GM12874 (cell line): ENCODE results near the gene TTC23.

Source experiments
- TF ChIP-seq, protein P1 (sequence below): IDR thresholded peaks from 2 replicates; pipeline ENCODE4 v1.5.1; 2011; ENCODE audit warnings: low read depth, mild to moderate bottlenecking, control low read depth, low read length, moderate library complexity; ENCODE audit not compliant: insufficient read depth

TTC23 gene, protein sequence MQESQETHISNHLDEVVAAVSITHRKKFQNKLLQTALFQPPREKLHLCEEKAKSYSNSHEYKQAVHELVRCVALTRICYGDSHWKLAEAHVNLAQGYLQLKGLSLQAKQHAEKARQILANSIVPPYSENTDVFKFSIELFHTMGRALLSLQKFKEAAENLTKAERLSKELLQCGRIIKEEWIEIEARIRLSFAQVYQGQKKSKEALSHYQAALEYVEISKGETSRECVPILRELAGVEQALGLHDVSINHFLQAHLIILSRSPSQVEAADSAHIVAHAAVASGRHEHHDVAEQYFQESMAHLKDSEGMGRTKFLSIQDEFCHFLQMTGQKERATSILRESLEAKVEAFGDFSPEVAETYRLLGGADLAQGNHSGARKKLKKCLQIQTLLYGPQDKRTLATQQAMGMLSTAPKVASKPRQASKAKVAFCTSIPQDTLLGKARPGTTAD

DNA sequence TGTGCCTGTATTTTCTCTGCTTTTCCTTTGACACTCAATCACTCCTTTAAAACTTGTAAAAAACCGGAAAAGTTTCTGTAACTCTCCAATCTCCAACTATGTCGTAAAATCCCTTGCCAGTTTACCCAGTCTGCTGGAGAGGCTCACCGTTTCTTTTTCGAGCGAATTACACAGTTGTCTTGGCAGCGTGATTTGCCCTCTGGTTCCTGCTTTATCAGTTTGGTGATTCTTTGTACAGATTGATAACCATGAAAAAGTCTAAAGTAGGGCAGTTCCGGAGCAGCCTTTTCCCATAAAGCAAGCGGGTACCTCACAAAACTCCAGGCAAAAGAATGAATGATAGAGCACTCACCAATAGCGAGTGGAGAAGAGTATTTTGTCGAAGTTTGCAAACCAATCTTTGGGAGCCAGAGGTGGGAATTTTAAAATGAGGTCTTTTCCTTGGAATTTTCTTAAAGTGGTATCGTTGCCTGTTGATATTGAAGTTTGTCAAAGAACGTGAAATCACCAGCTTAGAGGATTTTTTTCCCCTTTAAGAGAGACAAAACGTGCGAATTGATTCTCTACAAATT lies at the start of gene TTC23:
TTC23 (minus strand) TSS at position 312 of the 572 bp plus-strand sequence. CDS start 20,869 bp downstream, outside the sequence.
- TF ChIP-seq, protein P1, sequence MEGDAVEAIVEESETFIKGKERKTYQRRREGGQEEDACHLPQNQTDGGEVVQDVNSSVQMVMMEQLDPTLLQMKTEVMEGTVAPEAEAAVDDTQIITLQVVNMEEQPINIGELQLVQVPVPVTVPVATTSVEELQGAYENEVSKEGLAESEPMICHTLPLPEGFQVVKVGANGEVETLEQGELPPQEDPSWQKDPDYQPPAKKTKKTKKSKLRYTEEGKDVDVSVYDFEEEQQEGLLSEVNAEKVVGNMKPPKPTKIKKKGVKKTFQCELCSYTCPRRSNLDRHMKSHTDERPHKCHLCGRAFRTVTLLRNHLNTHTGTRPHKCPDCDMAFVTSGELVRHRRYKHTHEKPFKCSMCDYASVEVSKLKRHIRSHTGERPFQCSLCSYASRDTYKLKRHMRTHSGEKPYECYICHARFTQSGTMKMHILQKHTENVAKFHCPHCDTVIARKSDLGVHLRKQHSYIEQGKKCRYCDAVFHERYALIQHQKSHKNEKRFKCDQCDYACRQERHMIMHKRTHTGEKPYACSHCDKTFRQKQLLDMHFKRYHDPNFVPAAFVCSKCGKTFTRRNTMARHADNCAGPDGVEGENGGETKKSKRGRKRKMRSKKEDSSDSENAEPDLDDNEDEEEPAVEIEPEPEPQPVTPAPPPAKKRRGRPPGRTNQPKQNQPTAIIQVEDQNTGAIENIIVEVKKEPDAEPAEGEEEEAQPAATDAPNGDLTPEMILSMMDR, result no peak

DNA sequence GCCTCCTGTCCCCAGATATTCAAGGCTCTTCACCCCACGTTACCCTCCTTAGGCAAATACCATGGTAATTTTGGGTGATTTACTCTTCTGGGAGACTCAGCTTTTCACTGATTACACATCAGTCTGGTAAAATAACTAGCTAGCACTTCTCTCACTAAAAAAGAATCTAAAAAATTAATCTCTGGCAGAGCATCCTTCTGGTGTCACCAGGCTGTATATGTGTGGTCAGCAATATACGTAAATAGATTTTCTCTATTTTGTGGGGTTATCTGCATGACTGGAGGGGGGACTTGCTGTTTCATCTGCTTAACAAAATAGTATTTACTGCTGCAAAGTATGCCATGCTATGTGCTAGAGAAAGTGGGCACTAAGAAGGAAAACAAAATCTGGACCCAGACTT lies 47.0 kb upstream of the TTC23 start:
- TF ChIP-seq, protein P1, result no peak

GRCh38 chr15:99295840-99296239 lies 46.5 kb upstream of the TTC23 start:
- TF ChIP-seq, protein P1, result no peak

- TF ChIP-seq, protein P1, result no peak
Observed at GRCh38 chr15:99291643-99292042, 42.3 kb upstream of the TTC23 start.

DNA sequence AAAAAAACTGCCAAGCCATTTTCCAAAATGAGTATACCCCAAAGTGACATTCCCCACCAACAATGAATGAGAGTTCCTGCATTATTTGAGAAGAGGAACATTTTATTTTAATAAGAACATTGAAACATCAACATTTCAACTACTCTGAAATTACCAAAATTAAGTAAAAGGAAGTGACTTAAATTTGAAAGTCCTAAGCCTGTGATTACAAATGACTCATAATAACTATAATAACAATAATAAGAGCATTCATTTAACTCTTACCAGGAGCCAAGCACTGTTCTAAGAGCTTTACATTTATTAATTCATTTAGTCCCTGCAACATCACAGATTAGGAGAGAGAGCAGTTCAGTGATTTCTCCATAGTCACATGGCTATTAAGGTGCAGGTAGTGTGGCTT lies 34.3 kb upstream of the TTC23 start:
- TF ChIP-seq, protein P1, result no peak

- TF ChIP-seq, protein P1, result no peak
Observed at GRCh38 chr15:99282586-99282985, 33.2 kb upstream of the TTC23 start.

- TF ChIP-seq, protein P1, result no peak
Observed at GRCh38 chr15:99282121-99282520, 32.7 kb upstream of the TTC23 start.
